ENCODE measurements around the gene ATAD3C. TPM values are rescaled to one million over a fixed set of nuclear protein-coding genes. Genes with fewer than 3 reads are reported as not detected.

The ATAD3C gene
- total RNA-seq, 4 donors from 2014 or later: 0.32 to 2.4 (median 0.58) TPM

DNA sequence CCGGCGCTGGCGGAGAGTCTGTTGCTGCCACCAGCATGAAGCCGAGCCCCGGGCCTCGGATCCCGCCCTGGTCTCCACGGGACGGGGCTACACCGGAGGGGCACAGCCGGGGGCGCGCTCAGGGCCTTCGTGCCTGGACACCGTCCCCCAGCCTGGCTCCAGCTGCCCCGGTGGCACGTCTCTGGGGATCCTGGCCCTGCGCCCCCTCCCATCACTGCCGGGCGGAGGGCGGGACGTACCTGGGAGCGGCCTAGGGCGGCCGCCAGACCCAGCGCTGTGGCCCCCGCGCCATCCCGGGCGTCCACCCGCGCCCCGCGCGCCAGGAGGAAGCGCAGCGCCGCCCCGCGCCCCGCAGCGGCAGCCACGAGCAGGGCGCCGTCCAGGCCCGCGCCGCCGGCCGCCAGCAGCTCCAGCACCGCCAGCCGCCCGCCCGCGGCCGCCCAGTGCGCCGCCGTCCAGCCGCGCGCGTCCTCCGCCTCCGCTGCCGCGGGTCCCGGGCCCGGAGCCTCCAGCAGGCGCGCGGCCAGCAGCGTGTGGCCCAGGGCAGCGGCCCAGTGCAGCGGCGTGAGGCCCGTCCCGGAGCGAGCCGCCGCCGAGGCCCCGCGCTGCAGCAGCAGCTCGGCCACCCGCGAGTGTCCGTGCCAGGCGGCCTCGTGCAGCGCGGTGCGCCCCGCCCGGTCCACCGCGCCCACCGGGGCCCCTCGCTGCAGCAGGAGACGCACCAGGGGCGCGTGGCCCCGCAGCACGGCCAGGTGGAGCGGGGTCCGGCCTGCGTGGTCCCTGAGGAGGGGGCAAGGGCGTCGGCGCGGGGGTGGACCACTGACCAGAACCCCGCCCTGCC is 29.5 kb upstream of the ATAD3C start:
- H3K4me3 ChIP-seq: peak overlapping the region; percentile 53 to 62 (median 54)
- no peaks in the 10 kb centered on the region for H3K9me3 ChIP-seq
- H3K27ac ChIP-seq (replicated peaks in 1 of 4): peak overlapping the region; percentile 75 to 84 (median 76)
- no peak for TF ChIP-seq EP300 (IDR thresholded peaks at IDR 0.05)
- no peak for TF ChIP-seq POLR2A (IDR thresholded peaks at IDR 0.05; ENCODE audit: low read depth)
- TF ChIP-seq POLR2AphosphoS5 (IDR thresholded peaks at IDR 0.05): no peak
- TF ChIP-seq, protein P1, sequence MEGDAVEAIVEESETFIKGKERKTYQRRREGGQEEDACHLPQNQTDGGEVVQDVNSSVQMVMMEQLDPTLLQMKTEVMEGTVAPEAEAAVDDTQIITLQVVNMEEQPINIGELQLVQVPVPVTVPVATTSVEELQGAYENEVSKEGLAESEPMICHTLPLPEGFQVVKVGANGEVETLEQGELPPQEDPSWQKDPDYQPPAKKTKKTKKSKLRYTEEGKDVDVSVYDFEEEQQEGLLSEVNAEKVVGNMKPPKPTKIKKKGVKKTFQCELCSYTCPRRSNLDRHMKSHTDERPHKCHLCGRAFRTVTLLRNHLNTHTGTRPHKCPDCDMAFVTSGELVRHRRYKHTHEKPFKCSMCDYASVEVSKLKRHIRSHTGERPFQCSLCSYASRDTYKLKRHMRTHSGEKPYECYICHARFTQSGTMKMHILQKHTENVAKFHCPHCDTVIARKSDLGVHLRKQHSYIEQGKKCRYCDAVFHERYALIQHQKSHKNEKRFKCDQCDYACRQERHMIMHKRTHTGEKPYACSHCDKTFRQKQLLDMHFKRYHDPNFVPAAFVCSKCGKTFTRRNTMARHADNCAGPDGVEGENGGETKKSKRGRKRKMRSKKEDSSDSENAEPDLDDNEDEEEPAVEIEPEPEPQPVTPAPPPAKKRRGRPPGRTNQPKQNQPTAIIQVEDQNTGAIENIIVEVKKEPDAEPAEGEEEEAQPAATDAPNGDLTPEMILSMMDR (IDR thresholded peaks at IDR 0.05): peak in 2 of 3 experiments; percentile 29 to 30
- intact Hi-C loops (cut with DNase I): no loop called here
- WGBS: no CpG with 5 or more reads among the region's 112 CpGs
- H3K4me1 ChIP-seq: peaks cover 8 to 52% (median 34%) of the 10 kb centered on the region in 4 donors
- no peaks in the 10 kb centered on the region for H3K27me3 ChIP-seq
- H3K36me3 ChIP-seq: no peaks in the 10 kb centered on the region
- DNase-seq (ENCODE audit: extremely low spot score): no peak

DNA sequence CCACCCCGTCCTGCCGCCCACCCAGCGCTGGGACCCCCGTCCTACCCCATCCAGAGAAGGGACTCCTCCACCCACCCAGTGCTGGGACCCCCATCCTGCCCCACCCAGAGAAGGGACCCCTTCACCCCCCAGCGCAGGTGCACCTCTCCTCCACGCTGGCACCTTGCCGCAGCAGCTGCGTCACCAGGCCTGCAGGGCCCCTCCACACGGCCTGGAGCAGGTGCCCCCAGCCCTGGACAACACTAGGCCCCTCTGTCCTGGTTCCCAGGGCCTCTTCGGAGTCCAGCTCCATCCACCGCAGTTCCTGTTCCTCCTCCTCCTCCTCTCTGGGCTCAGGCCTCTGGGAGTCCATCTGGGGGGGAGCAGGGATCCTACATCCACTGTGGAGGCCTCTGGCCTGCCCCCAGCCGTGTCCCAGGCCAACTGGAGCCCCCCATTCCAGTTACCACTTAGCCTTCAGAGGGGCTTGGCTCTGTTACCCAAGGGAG is 28.8 kb upstream of the ATAD3C start:
- H3K27ac ChIP-seq (replicated peaks in 1 of 4): peak overlapping the region in 3 of 4 donors; percentile 57 to 77 (median 68)
- intact Hi-C loops (cut with DNase I): no loop called here
- peak overlapping the region; percentile 53 to 62 (median 54) for H3K4me3 ChIP-seq
- TF ChIP-seq POLR2AphosphoS5 (IDR thresholded peaks at IDR 0.05) (no peak), EP300 (IDR thresholded peaks at IDR 0.05) (no peak), POLR2A (IDR thresholded peaks at IDR 0.05; ENCODE audit: low read depth) (no peak)
- TF ChIP-seq, protein P1 (IDR thresholded peaks at IDR 0.05): no peak
- H3K27me3 ChIP-seq: no peaks in the 10 kb centered on the region
- no peaks in the 10 kb centered on the region for H3K9me3 ChIP-seq
- no peak for DNase-seq (ENCODE audit: extremely low spot score)
- H3K36me3 ChIP-seq: no peaks in the 10 kb centered on the region
- 63% methylated on average over 7 of the region's 12 CpGs for WGBS
- peaks cover 8 to 54% (median 34%) of the 10 kb centered on the region in 4 donors for H3K4me1 ChIP-seq

DNA sequence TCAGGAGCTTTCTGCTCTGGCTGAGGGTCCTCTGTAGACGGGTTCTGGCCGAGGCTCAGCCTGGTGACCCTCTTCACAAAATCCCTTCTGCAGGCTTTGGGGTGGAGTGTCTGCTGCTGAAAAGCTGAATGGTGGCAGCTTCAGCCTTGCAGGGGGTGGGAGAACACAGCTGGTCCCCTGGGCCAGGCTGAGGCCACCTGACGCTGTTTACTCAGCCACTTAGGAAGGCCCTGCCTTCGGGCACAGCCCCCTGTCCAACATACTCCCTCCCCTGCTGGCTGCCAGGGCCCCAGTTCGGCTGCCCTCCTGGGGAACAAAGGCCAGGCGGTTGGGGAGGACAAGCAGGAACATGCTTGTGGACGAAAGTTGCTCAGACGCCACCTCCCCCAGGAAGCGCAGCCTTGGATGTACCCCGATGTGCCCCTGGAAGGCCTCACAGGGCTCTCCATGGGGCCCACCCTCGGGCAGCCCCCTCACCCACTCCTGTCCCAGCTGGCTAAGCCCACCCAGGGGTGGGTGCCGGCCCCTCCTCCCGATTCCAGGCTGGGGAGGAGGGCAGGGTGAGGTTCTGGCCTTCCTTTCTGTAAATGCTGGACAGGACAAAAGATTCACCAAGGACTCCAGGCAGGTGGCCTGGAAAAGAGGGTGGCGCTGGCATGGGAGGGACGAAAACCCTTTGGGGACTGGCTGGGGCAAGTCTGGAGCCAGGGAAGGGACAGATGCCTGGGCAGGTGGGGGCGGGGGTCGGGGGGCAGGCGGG is 28.2 kb upstream of the ATAD3C start, which contains the start of gene ANKRD65:
TSS of gene ANKRD65 (minus strand) at position 130 of the 760 bp plus-strand sequence. CDS start 271 bp downstream, outside the sequence.
- H3K36me3 ChIP-seq: no peaks in the 10 kb centered on the region
- no peaks in the 10 kb centered on the region for H3K27me3 ChIP-seq
- 86% methylated on average over 12 of the region's 18 CpGs for WGBS
- no peaks in the 10 kb centered on the region for H3K9me3 ChIP-seq
- TF ChIP-seq POLR2AphosphoS5 (IDR thresholded peaks at IDR 0.05) (no peak), EP300 (IDR thresholded peaks at IDR 0.05) (no peak), POLR2A (IDR thresholded peaks at IDR 0.05; ENCODE audit: low read depth) (no peak)
- TF ChIP-seq, protein P1 (IDR thresholded peaks at IDR 0.05): no peak
- peak within 1 kb of the TSS in 3 of 4 donors; percentile 57 to 77 (median 68) for H3K27ac ChIP-seq (replicated peaks in 1 of 4)
- no peak for DNase-seq (ENCODE audit: extremely low spot score)
- H3K4me3 ChIP-seq: peak within 1 kb of the TSS; percentile 53 to 62 (median 54)
- intact Hi-C loops (cut with DNase I): no loop called here
- H3K4me1 ChIP-seq: peaks cover 8 to 61% (median 35%) of the 10 kb centered on the region in 4 donors

DNA sequence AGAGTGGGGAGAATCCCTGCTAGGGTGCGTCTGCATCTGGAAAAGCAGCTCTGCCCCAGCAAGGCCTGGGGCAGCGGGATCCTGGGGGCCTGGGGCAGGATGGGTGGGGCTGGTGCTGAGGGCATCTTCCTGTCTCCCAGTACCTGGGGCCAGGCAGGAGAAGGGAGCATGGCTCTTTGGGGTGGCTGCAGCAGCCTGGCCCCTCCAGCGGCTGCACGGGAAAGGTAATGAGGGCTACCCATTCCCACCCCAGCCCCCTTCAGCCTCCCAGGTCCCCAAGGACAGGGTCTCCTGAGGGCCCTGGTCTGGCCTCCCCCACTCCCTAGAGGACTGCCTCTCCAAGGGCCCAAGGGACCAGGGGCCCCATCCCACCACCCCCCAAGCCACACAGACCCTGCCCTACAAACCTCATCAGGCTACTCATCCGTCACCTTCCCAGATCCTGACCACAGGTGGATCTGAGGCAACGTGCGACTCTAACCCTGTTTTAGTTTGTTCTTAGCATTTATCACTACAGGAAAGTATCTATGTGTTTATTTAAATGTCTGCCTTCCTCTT is 27.5 kb upstream of the ATAD3C start:
- Histone ChIP-seq H3K27ac (replicated peaks in 1 of 4) (peak overlapping the region in 2 of 4 donors; percentile 57 to 68), H3K27me3 (no peaks in the 10 kb centered on the region), H3K9me3 (no peaks in the 10 kb centered on the region), H3K4me1 (peaks cover 8 to 67% (median 41%) of the 10 kb centered on the region in 4 donors), H3K4me3 (no peak overlapping the region), H3K36me3 (no peaks in the 10 kb centered on the region)
- DNase-seq (ENCODE audit: extremely low spot score): no peak
- intact Hi-C loops (cut with DNase I): no loop called here
- TF ChIP-seq EP300 (IDR thresholded peaks at IDR 0.05): no peak
- TF ChIP-seq, protein P1 (IDR thresholded peaks at IDR 0.05): no peak
- TF ChIP-seq POLR2A (IDR thresholded peaks at IDR 0.05; ENCODE audit: low read depth): no peak
- TF ChIP-seq POLR2AphosphoS5 (IDR thresholded peaks at IDR 0.05): no peak
- 93% methylated on average over 5 of the region's 7 CpGs for WGBS
